DND-41 (cell line): Measurements from ENCODE around the gene SLC1A6.
"Not testable (repeated sequence)": the region's sequence is repeated elsewhere in the genome, so short reads cannot be mapped to it uniquely, and the experiment has no call there.

ENCODE experiments used
- ATAC-seq: fragments of 200-7000 bp; cut with Tn5 transposase; 3 replicates; pipeline ENCODE4 v1.9.1; 2021; ENCODE audit warnings: low read depth; ENCODE audit not compliant: insufficient read depth
- DNase-seq: peaks from one replicate; pipeline ENCODE4 v3.0.0-alpha.2; 2020
- H2AFZ ChIP-seq: 2 replicates; pipeline ENCODE4 v1.6.0; 2012; ENCODE audit warnings: low read depth, low read length
- H3K27ac ChIP-seq: 2 replicates; pipeline ENCODE4 v1.5.1; 2012; ENCODE audit warnings: low read length, inconsistent platforms
- H3K27me3 ChIP-seq: fragments of 200-600 bp; sonication (generic); 2 replicates; pipeline ENCODE4 v1.6.0; 2012; ENCODE audit warnings: low read length, mild to moderate bottlenecking, inconsistent platforms; ENCODE audit not compliant: insufficient read depth, poor library complexity
- H3K36me3 ChIP-seq: 2 replicates; pipeline ENCODE4 v1.5.1; 2012; ENCODE audit warnings: low read length, inconsistent platforms; ENCODE audit not compliant: insufficient read depth
- H3K4me1 ChIP-seq: 2 replicates; pipeline ENCODE4 v1.5.1; 2012; ENCODE audit warnings: mild to moderate bottlenecking, low read length; ENCODE audit not compliant: insufficient read depth
- H3K4me2 ChIP-seq: 2 replicates; pipeline ENCODE4 v1.6.0; 2012; ENCODE audit warnings: mild to moderate bottlenecking, moderate library complexity, low read length, inconsistent platforms; ENCODE audit not compliant: insufficient read depth
- H3K4me3 ChIP-seq, 2 experiments: fragments of 200-600 bp in 1 of 2; shearing (Covaris generic) in 1 of 2; 2 replicates each; pipeline ENCODE4 v1.5.1; 2012 to 2016; ENCODE audit warnings: inconsistent platforms in 2 of 2, low read length in 2 of 2, mild to moderate bottlenecking in 2 of 2, low read depth in 1 of 2, moderate library complexity in 1 of 2
- H3K79me2 ChIP-seq: 2 replicates; pipeline ENCODE4 v1.6.0; 2012; ENCODE audit warnings: low read length, inconsistent platforms; ENCODE audit not compliant: insufficient read depth
- H3K9ac ChIP-seq: 2 replicates; pipeline ENCODE4 v1.6.0; 2012; ENCODE audit warnings: low read depth, mild to moderate bottlenecking, inconsistent platforms, low read length, moderate library complexity
- H3K9me3 ChIP-seq: 2 replicates; pipeline ENCODE4 v1.5.1; 2012; ENCODE audit warnings: low read length, moderate library complexity, mild to moderate bottlenecking, inconsistent platforms; ENCODE audit not compliant: insufficient read depth, severe bottlenecking
- H4K20me1 ChIP-seq: 2 replicates; pipeline ENCODE4 v1.6.0; 2012; ENCODE audit warnings: low read length; ENCODE audit not compliant: insufficient read depth
- CTCF ChIP-seq: IDR thresholded peaks from 2 replicates; pipeline ENCODE4 v1.5.1; 2012; ENCODE audit warnings: borderline replicate concordance, low read length, moderate library complexity, mild to moderate bottlenecking; ENCODE audit not compliant: poor library complexity, severe bottlenecking; ENCODE audit errors: extremely low read depth
- EZH2 ChIP-seq: IDR thresholded peaks from 3 replicates; pipeline ENCODE4 v1.6.1; 2012; ENCODE audit warnings: borderline replicate concordance, low read depth, mild to moderate bottlenecking, moderate library complexity, low read length, inconsistent platforms; ENCODE audit not compliant: severe bottlenecking

The SLC1A6 gene

GRCh38 chr19:14950421-14950820, 29.2 kb downstream of the SLC1A6 start:
- Histone ChIP-seq H3K27ac (no peak overlapping the region), H3K9ac (no peak overlapping the region), H3K4me3 (no peak overlapping the region), H3K4me1 (no peaks in the 10 kb centered on the region), H4K20me1 (no peaks in the 10 kb centered on the region), H3K79me2 (no peaks in the 10 kb centered on the region), H3K27me3 (no peaks in the 10 kb centered on the region), H3K4me2 (no peak overlapping the region), H2AFZ (no peak overlapping the region), H3K36me3 (no peaks in the 10 kb centered on the region), H3K9me3 (no peaks in the 10 kb centered on the region)
- DNase-seq (no peak), ATAC-seq (no peak)
- TF ChIP-seq CTCF = no peak
- TF ChIP-seq EZH2 = no peak

- Histone ChIP-seq H3K4me2 (no peak overlapping the region), H3K9ac (no peak overlapping the region), H3K79me2 (no peaks in the 10 kb centered on the region), H3K9me3 (no peaks in the 10 kb centered on the region), H2AFZ (no peak overlapping the region), H3K27me3 (no peaks in the 10 kb centered on the region), H3K4me1 (no peaks in the 10 kb centered on the region), H3K36me3 (no peaks in the 10 kb centered on the region), H3K27ac (no peak overlapping the region), H4K20me1 (no peaks in the 10 kb centered on the region), H3K4me3 (no peak overlapping the region)
- TF ChIP-seq EZH2 = no peak
- TF ChIP-seq CTCF = no peak
- DNase-seq = no peak
- ATAC-seq = no peak
These were observed 29.8 kb downstream of the SLC1A6 start for GRCh38 chr19:14949876-14950275.

- ATAC-seq, H3K9ac ChIP-seq, H3K4me3 ChIP-seq, H3K27me3 ChIP-seq, H3K36me3 ChIP-seq, DNase-seq, H3K4me1 ChIP-seq, H4K20me1 ChIP-seq, H2AFZ ChIP-seq, H3K9me3 ChIP-seq, H3K79me2 ChIP-seq, H3K27ac ChIP-seq, H3K4me2 ChIP-seq: not testable (repeated sequence)
These were observed 30.3 kb downstream of the SLC1A6 start for GRCh38 chr19:14949413-14949812.

- no peaks in the 10 kb centered on the region for H3K9me3 ChIP-seq
- no peaks in the 10 kb centered on the region for H3K27me3 ChIP-seq
- no peak overlapping the region for H3K9ac ChIP-seq
- no peak overlapping the region for H2AFZ ChIP-seq
- DNase-seq (no peak), ATAC-seq (no peak)
- no peak overlapping the region for H3K27ac ChIP-seq
- TF ChIP-seq CTCF (no peak), EZH2 (no peak)
- no peaks in the 10 kb centered on the region for H3K4me1 ChIP-seq
- no peak overlapping the region for H3K4me3 ChIP-seq
- H3K36me3 ChIP-seq = no peaks in the 10 kb centered on the region
- H3K79me2 ChIP-seq = no peaks in the 10 kb centered on the region
- no peaks in the 10 kb centered on the region for H4K20me1 ChIP-seq
- no peak overlapping the region for H3K4me2 ChIP-seq
These were observed 35.2 kb downstream of the SLC1A6 start for GRCh38 chr19:14944456-14944855.
